ENCODE data around the gene COX19.
"Not testable (repeated sequence)": the region's sequence is repeated elsewhere in the genome, so short reads cannot be mapped to it uniquely, and the experiment has no call there.

Gene COX19

DNA sequence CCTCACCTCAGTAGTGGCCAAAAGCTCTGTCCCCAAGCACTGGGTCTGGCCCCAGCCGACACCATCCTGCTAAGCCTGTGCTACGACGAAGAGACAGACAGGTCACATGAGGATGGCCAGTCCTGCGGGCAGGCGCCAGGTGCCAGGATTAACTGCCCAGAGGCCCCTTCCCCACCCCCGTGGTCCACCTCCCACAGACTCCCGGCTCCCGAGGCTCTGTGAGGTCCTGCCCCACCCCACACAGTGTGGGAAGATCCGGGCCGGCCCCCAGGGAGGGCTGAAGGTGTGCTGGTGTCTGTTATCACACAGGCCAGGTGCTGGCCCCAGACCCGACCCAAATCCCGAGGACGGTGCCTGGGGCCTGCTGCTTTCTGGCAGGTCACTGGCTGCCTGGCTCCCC is 34.9 kb upstream of the COX19 start:
- DNase-seq (ENCODE audit: low spot score): no peak

- DNase-seq (ENCODE audit: low spot score): no peak
Measured at GRCh38 chr7:1009747-1010146, 34.4 kb upstream of the COX19 start.

DNA sequence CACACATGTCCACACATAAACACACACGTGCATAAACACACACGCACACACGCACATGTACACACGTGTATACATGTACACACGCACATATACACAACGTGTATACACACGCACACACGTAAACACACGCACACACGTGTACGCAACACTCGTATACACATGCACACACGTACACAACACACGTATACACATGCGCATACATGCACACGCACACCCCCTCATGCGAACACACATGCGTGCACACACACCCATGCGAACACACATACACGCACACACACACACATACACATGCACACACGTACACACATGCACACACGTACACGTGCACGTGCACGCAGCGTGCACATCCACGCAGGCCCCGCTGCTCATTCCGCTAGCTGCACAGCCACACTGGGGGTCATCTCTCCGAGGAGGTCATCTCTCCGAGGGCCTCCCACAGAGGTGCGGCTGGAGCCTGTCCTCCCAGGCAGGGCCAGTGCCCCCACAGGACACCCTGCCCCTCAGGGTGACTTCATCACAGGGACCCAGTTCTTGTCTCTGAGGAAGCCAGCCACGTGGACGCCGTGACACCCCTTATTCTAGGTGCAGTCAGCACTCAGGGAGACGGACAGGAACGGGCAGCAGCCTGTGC is 33.5 kb upstream of the COX19 start:
- DNase-seq (ENCODE audit: low spot score): no peak

GRCh38 chr7:1007901-1008300 is 32.6 kb upstream of the COX19 start:
- no peak for DNase-seq (ENCODE audit: low spot score)

DNA sequence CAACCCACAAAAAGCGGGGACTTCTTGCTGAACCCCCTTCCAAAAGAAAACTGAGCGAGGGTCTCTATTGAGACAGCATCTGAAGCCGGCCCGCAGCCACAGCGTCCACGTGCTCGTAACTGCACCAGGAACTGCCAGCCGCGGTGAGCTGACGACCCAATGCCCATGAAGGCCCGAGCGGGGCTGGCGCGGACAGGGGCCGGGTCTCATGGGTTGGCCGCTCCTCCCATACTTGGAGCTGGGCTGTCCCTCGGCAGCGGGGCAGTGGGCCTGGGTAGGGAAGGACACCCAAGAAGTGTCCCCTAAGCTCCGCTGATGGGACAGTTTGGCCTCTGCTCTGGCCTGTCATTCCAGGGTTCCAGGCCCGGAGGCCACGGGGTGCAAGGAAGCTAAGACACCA is 30.0 kb upstream of the COX19 start:
- DNase-seq (ENCODE audit: low spot score): no peak

- DNase-seq (ENCODE audit: low spot score): no peak
Measured at GRCh38 chr7:1004018-1004852, 28.9 kb upstream of the COX19 start.

DNA sequence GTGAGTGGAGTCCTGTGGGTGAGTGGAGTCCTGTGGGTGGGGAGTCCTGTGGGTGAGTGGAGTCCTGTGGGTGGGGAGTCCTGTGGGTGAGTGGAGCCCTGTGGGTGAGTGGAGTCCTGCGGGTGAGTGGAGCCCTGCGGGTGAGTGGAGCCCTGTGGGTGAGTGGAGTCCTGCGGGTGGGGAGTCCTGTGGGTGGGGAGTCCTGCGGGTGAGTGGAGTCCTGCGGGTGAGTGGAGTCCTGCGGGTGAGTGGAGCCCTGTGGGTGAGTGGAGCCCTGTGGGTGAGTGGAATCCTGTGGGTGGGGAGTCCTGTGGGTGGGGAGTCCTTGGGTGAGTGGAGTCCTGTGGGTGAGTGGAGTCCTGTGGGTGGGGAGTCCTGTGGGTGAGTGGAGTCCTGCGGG is 27.1 kb upstream of the COX19 start:
- DNase-seq (ENCODE audit: low spot score): not testable (repeated sequence)

- not testable (repeated sequence) for DNase-seq (ENCODE audit: low spot score)
Measured at GRCh38 chr7:1002026-1002425, 26.7 kb upstream of the COX19 start.

- not testable (repeated sequence) for DNase-seq (ENCODE audit: low spot score)
Measured at GRCh38 chr7:1001069-1001770, 25.9 kb upstream of the COX19 start.

GRCh38 chr7:999941-1000935 is 24.9 kb upstream of the COX19 start:
- no peak for DNase-seq (ENCODE audit: low spot score)

DNA sequence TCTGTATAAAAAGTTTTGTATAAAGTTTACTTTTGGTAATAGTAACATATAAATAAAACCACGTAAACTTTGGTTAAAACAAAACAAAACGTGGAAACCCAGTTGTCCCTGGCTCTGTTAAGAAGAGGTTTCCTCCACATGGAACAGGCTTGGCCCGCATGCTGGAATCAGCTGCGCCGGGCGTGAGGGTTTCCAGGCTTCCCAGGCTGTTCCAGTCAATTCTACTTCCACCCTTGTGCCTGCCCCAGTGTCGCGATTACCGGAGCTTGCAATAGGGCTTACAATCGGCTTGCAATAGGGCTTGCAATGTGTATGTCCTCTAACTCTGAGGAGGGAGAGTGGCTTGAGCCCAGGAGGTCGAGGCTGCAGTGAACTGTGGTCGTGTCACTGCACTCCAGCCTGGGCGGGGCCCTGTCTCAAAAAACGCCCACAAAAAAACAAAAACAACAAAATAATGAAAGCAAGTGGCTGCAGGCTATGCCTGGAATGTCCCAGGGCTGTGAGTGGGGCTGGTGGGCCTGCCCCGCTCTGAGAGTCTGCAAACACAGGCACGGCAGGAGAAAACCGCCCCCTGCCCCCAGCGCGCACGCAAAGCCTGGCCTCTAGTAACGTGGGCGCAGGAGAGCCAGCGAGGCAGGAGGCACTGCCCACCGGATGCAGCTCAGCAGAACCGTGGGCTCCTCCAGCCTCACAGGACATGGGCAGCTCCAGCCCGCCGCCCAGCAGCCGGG is 24.0 kb upstream of the COX19 start:
- no peak for DNase-seq (ENCODE audit: low spot score)

DNA sequence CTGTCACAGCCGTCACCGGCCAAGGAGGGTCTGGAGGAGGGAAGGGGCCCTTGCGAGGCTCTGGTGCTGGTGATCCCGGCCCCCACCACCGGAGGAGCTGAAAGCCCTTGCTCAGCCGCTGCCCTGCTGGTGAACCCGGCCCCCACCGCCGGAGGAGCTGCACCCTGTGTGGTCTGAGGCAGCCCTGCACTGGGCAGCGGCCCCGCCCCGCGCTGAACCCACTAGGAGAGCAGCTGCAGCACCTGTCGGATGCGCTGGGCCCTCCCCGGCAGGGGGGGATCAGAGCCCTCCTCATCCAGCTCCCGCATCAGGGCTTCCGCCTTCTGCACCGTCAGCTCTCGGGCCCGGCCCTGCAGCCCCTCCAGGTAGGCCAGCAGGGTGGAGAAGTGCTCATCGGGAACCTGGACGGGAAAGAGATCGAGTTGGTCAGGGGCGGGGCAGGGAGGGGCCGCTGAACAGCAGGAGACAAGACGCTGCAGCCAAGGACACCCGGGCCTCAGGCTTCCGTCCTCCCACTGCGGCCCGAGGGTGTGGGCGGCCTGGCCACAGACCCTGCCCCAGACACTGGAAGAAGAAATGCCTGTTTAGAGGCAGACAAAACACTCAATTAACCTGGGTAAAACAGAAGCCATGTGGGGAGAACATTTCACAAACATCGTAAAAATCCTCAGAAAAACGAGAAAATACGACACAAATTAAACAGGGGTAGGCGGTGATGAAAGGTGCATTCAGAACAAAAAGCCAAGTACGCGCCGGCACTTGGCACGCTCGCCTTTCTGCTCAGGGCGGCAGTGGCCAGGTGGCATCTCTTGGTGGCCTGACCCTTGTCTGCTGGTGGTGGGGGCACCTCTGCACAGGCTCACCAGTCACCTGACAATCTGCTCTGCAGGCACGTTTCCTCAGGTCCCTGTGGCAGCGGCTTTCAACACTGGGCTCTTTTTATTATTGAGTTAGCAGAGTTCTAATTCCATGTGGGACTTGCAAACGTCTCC is 22.4 kb upstream of the COX19 start:
- DNase-seq (ENCODE audit: low spot score): no peak

DNA sequence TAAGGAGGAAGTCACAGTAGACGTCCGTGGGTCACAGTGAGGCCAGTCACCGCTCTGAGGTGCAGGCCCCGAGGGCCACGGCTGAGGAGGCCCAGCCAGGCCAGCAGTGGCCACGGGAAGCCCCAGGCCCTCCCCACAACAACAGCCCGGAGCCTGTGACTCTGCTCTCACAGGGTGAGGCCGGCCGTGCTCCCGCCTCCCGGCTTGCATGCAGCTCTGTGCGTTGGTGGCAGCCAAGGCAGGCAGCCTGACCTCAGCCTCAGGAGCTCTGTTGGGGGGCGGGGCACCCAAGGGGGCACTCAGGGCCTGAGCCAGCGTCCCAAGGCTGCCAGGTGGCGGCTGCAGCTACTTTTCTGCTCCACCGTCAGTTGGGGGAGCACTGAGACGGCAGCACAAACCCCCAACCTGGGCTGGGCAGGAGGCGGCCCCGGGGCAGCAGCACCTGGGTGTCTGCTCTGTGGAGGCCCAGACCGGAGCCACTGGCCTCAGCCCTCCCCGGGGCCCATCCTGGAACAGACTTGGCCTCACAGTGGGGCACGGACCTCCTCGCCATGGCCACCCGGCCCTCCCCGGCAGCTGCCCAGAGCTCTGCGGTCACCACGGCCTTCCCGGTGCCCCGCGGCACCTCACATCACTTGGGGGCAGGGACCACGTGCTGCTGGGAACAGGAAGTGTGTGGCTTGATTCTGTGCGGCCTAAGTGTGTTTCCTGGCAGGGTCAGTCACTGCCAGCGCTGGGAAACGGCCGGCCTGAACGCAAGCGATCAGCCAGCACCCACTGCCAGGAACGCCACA is 20.9 kb upstream of the COX19 start:
- no peak for DNase-seq (ENCODE audit: low spot score)

DNA sequence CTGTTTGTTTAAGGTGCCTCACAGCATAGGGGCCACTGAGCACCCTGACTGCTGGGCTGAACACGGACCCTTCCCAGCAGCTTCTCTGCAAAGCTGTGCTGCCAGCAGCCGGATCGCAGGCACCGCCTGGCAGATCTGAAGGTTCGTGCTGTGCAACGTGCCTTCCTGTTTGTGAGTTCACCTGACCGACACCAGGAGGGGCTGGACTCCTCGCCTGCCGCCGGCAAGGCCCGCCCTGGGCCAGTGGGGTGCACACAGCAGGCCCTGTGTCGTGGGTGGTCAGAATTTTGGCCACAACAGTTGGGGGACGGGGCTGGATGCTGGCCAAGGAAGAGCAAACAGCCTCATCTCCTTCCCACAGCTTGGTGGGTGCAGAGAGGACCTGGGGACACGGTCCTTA is 20.2 kb upstream of the COX19 start:
- no peak for DNase-seq (ENCODE audit: low spot score)

GRCh38 chr7:994592-995308 is 19.4 kb upstream of the COX19 start:
- no peak for DNase-seq (ENCODE audit: low spot score)

GRCh38 chr7:992709-993607 is 17.6 kb upstream of the COX19 start:
- DNase-seq (ENCODE audit: low spot score): peak; percentile 98

Data from left forelimb (tissue), 1 donor.